Duodenal mucosa (tissue), 2 donors: ENCODE data around the gene SPATA2.

ENCODE experiments used
- H3K27ac ChIP-seq: one replicate; pipeline ENCODE4 v1.7.0; 2013; ENCODE audit warnings: low read depth, low read length
- H3K27me3 ChIP-seq, 2 donors: one replicate each; pipeline ENCODE4 v1.7.0; 2013; ENCODE audit warnings: low read length in 2 of 2, control low read depth in 1 of 2; ENCODE audit not compliant: insufficient read depth in 2 of 2, control insufficient read depth in 1 of 2
- H3K36me3 ChIP-seq, 2 donors: one replicate each; pipeline ENCODE4 v1.7.0; 2013; ENCODE audit warnings: low read length in 2 of 2, control low read depth in 1 of 2; ENCODE audit not compliant: insufficient read depth in 2 of 2, control insufficient read depth in 1 of 2
- H3K4me1 ChIP-seq, 2 donors: one replicate each; pipeline ENCODE4 v1.7.0; 2013; ENCODE audit warnings: low read length in 2 of 2, control low read depth in 1 of 2; ENCODE audit not compliant: insufficient read depth in 2 of 2, control insufficient read depth in 1 of 2
- H3K4me3 ChIP-seq, 2 donors: one replicate each; pipeline ENCODE4 v1.7.0; 2013; ENCODE audit warnings: low read length in 2 of 2, low read depth in 1 of 2
- H3K9ac ChIP-seq, 2 donors: one replicate each; pipeline ENCODE4 v1.7.0; 2013; ENCODE audit warnings: low read length in 2 of 2, low read depth in 1 of 2
- H3K9me3 ChIP-seq, 2 donors: one replicate each; pipeline ENCODE4 v1.7.0; 2013; ENCODE audit warnings: low read length in 2 of 2, control low read depth in 1 of 2; ENCODE audit not compliant: control insufficient read depth in 1 of 2

Gene SPATA2

GRCh38 chr20:49914310-49915117 lies 815 bp downstream of the SPATA2 start:
- Histone ChIP-seq H3K27me3 (no peaks in the 10 kb centered on the region), H3K27ac (peak overlapping the region; percentile 100), H3K9me3 (no peaks in the 10 kb centered on the region), H3K4me3 (peak overlapping the region; percentile 81 to 92), H3K36me3 (no peaks in the 10 kb centered on the region), H3K4me1 (peaks cover 39 to 40% of the 10 kb centered on the region in 2 donors), H3K9ac (peak overlapping the region; percentile 86 to 94)

GRCh38 chr20:49913399-49914047 lies 1.8 kb downstream of the SPATA2 start:
- H3K36me3 ChIP-seq = peaks cover 0 to 2% of the 10 kb centered on the region in 2 donors
- H3K4me1 ChIP-seq = peaks cover 44 to 48% of the 10 kb centered on the region in 2 donors
- no peaks in the 10 kb centered on the region for H3K27me3 ChIP-seq
- H3K27ac ChIP-seq = no peak overlapping the region
- peak overlapping the region in 1 of 2 donors; percentile 94 for H3K9ac ChIP-seq
- peak overlapping the region; percentile 81 to 92 for H3K4me3 ChIP-seq
- no peaks in the 10 kb centered on the region for H3K9me3 ChIP-seq

DNA sequence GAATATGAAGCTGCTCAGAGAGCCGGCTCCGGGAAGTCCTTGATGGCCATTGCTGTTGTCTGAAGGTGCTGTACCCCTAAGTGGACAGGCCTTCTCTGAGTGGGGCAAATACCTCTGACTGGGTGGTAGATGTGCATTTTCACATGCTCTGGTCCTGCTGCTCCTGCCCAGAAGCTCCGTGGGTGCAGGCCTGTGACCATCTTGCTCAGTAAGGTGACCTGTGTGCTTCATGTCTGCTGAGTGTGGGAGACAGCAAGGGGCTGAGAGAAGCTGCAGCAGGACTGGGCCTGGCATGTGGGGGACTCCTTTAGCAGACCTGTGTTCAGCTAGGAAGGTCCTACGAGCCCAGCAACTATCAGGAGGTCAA lies 5.0 kb downstream of the SPATA2 start:
- Histone ChIP-seq H3K9ac (peak overlapping the region; percentile 52 to 55), H3K4me3 (peak overlapping the region; percentile 34 to 36), H3K27ac (peak overlapping the region; percentile 70), H3K9me3 (no peaks in the 10 kb centered on the region), H3K4me1 (peaks cover 44 to 46% of the 10 kb centered on the region in 2 donors), H3K27me3 (no peaks in the 10 kb centered on the region), H3K36me3 (peaks cover 22 to 31% of the 10 kb centered on the region in 2 donors)

- H3K9me3 ChIP-seq = no peaks in the 10 kb centered on the region
- no peaks in the 10 kb centered on the region for H3K27me3 ChIP-seq
- peaks cover 43 to 44% of the 10 kb centered on the region in 2 donors for H3K4me1 ChIP-seq
- peak overlapping the region; percentile 52 to 55 for H3K9ac ChIP-seq
- H3K4me3 ChIP-seq = peak overlapping the region; percentile 34 to 36
- peaks cover 28 to 37% of the 10 kb centered on the region in 2 donors for H3K36me3 ChIP-seq
- peak overlapping the region; percentile 70 for H3K27ac ChIP-seq
Observed at GRCh38 chr20:49909499-49910339, 5.6 kb downstream of the SPATA2 start.

- H3K9ac ChIP-seq = no peak overlapping the region
- H3K27ac ChIP-seq = no peak overlapping the region
- H3K4me3 ChIP-seq = no peak overlapping the region
- no peaks in the 10 kb centered on the region for H3K27me3 ChIP-seq
- peaks cover 35 to 50% of the 10 kb centered on the region in 2 donors for H3K36me3 ChIP-seq
- H3K9me3 ChIP-seq = no peaks in the 10 kb centered on the region
- peaks cover 28 to 29% of the 10 kb centered on the region in 2 donors for H3K4me1 ChIP-seq
Observed at GRCh38 chr20:49908258-49908565, 7.1 kb downstream of the SPATA2 start.

GRCh38 chr20:49907405-49908257 lies 7.7 kb downstream of the SPATA2 start:
- H3K4me3 ChIP-seq = no peak overlapping the region
- H3K27ac ChIP-seq = no peak overlapping the region
- peaks cover 24 to 26% of the 10 kb centered on the region in 2 donors for H3K4me1 ChIP-seq
- no peak overlapping the region for H3K9ac ChIP-seq
- H3K27me3 ChIP-seq = no peaks in the 10 kb centered on the region
- H3K36me3 ChIP-seq = peaks cover 35 to 51% of the 10 kb centered on the region in 2 donors
- no peaks in the 10 kb centered on the region for H3K9me3 ChIP-seq

DNA sequence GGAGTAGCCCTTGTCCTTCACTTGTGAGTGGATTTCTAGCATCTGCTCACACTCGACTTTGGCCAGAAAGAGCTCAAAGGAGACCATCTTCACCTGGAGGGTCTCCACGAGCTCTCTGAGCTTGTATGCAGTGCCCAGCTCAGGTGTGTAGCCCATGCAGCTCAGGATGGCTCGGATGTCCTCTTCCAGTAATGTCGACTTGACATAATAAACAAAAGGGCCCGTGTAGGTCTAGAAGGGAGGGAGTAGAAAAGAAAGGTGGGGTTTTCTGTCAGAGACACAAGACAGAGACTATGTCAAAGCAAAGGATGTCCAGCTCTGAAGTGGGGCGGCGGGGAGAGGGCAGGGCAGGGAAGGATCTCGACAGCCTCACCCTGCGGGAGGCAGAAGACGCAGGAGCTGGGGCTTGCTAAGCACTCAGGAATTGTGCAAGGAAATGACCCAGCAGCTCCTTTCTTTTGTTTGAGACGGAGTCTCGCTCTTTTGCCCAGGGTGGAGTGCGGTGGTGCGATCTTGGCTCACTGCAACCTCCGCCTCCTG lies 8.6 kb downstream of the SPATA2 start:
- no peak overlapping the region for H3K4me3 ChIP-seq
- peaks cover 21 to 26% of the 10 kb centered on the region in 2 donors for H3K4me1 ChIP-seq
- no peak overlapping the region for H3K9ac ChIP-seq
- no peaks in the 10 kb centered on the region for H3K9me3 ChIP-seq
- H3K27ac ChIP-seq = no peak overlapping the region
- H3K36me3 ChIP-seq = peaks cover 35 to 51% of the 10 kb centered on the region in 2 donors
- no peaks in the 10 kb centered on the region for H3K27me3 ChIP-seq

- Histone ChIP-seq H3K27me3 (no peaks in the 10 kb centered on the region), H3K9me3 (no peaks in the 10 kb centered on the region), H3K9ac (no peak overlapping the region), H3K27ac (no peak overlapping the region), H3K4me3 (no peak overlapping the region), H3K4me1 (peaks cover 21 to 25% of the 10 kb centered on the region in 2 donors), H3K36me3 (peaks cover 35 to 51% of the 10 kb centered on the region in 2 donors)
Observed at GRCh38 chr20:49906101-49906604, 9.2 kb downstream of the SPATA2 start.

DNA sequence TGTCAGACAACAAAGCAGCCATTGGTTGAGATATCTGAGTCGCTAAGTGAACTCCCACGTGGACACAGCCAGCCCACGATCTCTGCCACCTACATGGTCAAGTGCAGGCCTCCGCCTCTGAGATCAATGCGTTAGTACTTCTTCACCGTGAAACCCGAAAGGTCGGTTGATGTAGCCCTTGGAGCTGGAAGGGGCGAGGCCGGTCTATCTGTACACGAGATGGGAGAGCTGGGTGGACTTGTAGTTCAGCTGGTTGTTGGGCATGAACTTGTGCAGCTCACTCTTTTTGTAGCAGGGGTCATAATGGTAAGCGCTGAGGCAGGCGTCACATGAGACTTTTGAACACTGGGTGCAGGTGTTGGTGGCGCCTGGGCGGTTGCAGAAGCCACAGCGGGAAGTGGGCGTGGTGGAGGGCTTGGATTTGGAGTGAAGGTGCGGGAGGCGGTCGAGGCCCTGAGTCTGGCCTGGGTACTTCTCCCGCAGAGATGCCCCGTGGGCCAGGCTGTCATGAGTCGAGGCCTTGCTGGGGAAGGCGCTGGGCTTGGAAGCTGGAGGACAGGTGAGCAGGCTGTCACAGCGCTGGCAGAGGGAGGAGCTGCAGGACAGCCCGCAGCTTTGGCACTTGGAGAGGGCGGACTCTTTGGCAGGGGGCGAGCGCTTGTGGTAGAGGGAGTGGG lies 9.8 kb downstream of the SPATA2 start:
- H3K9ac ChIP-seq = no peak overlapping the region
- no peak overlapping the region for H3K4me3 ChIP-seq
- H3K4me1 ChIP-seq = peaks cover 19 to 21% of the 10 kb centered on the region in 2 donors
- H3K36me3 ChIP-seq = peaks cover 35 to 51% of the 10 kb centered on the region in 2 donors
- H3K27ac ChIP-seq = no peak overlapping the region
- H3K9me3 ChIP-seq = no peaks in the 10 kb centered on the region
- no peaks in the 10 kb centered on the region for H3K27me3 ChIP-seq
